HL-60 (cell line): ENCODE measurements around the gene UCN2.

ENCODE experiments used
- GABPA ChIP-seq: IDR thresholded peaks from 2 replicates; pipeline ENCODE4 v1.6.1; 2012; ENCODE audit warnings: low read depth
- POLR2AphosphoS5 ChIP-seq: IDR thresholded peaks from 2 replicates; pipeline ENCODE4 v1.6.1; 2012; ENCODE audit warnings: low read depth
- SPI1 ChIP-seq: IDR thresholded peaks from 2 replicates; pipeline ENCODE4 v1.6.1; 2012; ENCODE audit warnings: low read depth, mild to moderate bottlenecking, borderline replicate concordance
- TF ChIP-seq, protein P1 (sequence below): IDR thresholded peaks from one replicate; pipeline ENCODE4 v1.5.1; 2011; ENCODE audit warnings: low read length, control low read depth, inconsistent platforms; ENCODE audit not compliant: insufficient read depth
- TF ChIP-seq, protein P2 (sequence below): IDR thresholded peaks from 2 replicates; pipeline ENCODE4 v1.6.1; 2012; ENCODE audit warnings: low read depth; ENCODE audit not compliant: insufficient replicate concordance

DNA sequence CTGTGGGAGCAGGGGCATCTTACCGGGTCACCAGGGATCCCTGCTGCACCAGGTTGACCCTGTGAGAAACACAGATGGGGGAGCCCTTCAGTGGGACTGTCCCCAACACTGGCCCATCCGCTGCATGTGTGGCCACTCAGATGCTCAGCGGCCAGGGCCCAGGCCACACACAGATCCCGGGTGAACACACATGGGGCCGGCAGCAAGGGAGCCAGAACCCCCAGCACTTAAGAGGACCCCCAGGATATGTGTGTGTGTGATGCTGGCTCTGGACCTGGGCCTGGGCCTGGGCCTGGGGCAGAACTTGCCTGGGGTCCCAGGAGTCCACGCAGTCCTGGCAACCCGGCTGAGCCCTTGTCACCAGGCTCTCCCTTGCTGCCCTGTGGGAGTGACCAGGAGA lies 4.9 kb upstream of the UCN2 start:
- TF ChIP-seq POLR2AphosphoS5 (no peak), GABPA (no peak), SPI1 (no peak)
- TF ChIP-seq, protein P1, sequence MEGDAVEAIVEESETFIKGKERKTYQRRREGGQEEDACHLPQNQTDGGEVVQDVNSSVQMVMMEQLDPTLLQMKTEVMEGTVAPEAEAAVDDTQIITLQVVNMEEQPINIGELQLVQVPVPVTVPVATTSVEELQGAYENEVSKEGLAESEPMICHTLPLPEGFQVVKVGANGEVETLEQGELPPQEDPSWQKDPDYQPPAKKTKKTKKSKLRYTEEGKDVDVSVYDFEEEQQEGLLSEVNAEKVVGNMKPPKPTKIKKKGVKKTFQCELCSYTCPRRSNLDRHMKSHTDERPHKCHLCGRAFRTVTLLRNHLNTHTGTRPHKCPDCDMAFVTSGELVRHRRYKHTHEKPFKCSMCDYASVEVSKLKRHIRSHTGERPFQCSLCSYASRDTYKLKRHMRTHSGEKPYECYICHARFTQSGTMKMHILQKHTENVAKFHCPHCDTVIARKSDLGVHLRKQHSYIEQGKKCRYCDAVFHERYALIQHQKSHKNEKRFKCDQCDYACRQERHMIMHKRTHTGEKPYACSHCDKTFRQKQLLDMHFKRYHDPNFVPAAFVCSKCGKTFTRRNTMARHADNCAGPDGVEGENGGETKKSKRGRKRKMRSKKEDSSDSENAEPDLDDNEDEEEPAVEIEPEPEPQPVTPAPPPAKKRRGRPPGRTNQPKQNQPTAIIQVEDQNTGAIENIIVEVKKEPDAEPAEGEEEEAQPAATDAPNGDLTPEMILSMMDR, result no peak
- TF ChIP-seq, protein P2, sequence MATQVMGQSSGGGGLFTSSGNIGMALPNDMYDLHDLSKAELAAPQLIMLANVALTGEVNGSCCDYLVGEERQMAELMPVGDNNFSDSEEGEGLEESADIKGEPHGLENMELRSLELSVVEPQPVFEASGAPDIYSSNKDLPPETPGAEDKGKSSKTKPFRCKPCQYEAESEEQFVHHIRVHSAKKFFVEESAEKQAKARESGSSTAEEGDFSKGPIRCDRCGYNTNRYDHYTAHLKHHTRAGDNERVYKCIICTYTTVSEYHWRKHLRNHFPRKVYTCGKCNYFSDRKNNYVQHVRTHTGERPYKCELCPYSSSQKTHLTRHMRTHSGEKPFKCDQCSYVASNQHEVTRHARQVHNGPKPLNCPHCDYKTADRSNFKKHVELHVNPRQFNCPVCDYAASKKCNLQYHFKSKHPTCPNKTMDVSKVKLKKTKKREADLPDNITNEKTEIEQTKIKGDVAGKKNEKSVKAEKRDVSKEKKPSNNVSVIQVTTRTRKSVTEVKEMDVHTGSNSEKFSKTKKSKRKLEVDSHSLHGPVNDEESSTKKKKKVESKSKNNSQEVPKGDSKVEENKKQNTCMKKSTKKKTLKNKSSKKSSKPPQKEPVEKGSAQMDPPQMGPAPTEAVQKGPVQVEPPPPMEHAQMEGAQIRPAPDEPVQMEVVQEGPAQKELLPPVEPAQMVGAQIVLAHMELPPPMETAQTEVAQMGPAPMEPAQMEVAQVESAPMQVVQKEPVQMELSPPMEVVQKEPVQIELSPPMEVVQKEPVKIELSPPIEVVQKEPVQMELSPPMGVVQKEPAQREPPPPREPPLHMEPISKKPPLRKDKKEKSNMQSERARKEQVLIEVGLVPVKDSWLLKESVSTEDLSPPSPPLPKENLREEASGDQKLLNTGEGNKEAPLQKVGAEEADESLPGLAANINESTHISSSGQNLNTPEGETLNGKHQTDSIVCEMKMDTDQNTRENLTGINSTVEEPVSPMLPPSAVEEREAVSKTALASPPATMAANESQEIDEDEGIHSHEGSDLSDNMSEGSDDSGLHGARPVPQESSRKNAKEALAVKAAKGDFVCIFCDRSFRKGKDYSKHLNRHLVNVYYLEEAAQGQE, result no peak
